Osteocyte (in vitro differentiated cells): Measurements from ENCODE around the gene SLC25A20. TPM values are rescaled to one million over a fixed set of nuclear protein-coding genes. Genes with fewer than 3 reads are reported as not detected.
A peak's percentile ranks its signal among the peaks of the same experiment; 100 is the strongest.

Experiments
- DNase-seq: peaks from one replicate; pipeline ENCODE4 v3.0.0; 2021; ENCODE audit warnings: mixed read lengths; ENCODE audit not compliant: unreplicated experiment; ENCODE audit errors: extremely low spot score
- H3K27ac Mint-ChIP-seq: one replicate; pipeline ENCODE4 v1.8.0; 2021; ENCODE audit warnings: mild to moderate bottlenecking, mixed read lengths; ENCODE audit not compliant: unreplicated experiment
- H3K27me3 Mint-ChIP-seq: one replicate; pipeline ENCODE4 v1.8.0; 2021; ENCODE audit warnings: mixed read lengths; ENCODE audit not compliant: unreplicated experiment
- H3K36me3 Mint-ChIP-seq: one replicate; pipeline ENCODE4 v1.8.0; 2021; ENCODE audit warnings: mixed read lengths; ENCODE audit not compliant: unreplicated experiment
- H3K4me1 Mint-ChIP-seq: one replicate; pipeline ENCODE4 v1.8.0; 2021; ENCODE audit warnings: mixed read lengths; ENCODE audit not compliant: unreplicated experiment
- H3K4me3 Mint-ChIP-seq: one replicate; pipeline ENCODE4 v1.8.0; 2021; ENCODE audit warnings: mild to moderate bottlenecking, moderate library complexity, mixed read lengths; ENCODE audit not compliant: unreplicated experiment
- H3K9me3 Mint-ChIP-seq: one replicate; pipeline ENCODE4 v1.8.0; 2021; ENCODE audit warnings: mixed read lengths; ENCODE audit not compliant: unreplicated experiment
- CTCF ChIP-seq: fragments of 200-600 bp; sonication (generic); IDR thresholded peaks from 2 replicates; pipeline ENCODE4 v1.5.0; 2021; ENCODE audit warnings: antibody characterized with exemption, mild to moderate bottlenecking, moderate library complexity
- total RNA-seq: library from RNA; stranded (reverse); gene quantifications from 2 replicates; pipeline ENCODE4 v1.2.1, GENCODE V29; 2021

Gene SLC25A20
- total RNA-seq, 1 donor from 2014 or later, result 13.3 TPM

- no peaks in the 10 kb centered on the region for H3K27me3 Mint-ChIP-seq
- no peak overlapping the region for H3K4me3 Mint-ChIP-seq
- no peaks in the 10 kb centered on the region for H3K9me3 Mint-ChIP-seq
- no peak for TF ChIP-seq CTCF
- no peak overlapping the region for H3K27ac Mint-ChIP-seq
- H3K36me3 Mint-ChIP-seq, result peaks cover 26% of the 10 kb centered on the region
- no peak for DNase-seq
- peaks cover 15% of the 10 kb centered on the region for H3K4me1 Mint-ChIP-seq
Measured at GRCh38 chr3:48935530-48935929, 36.8 kb upstream of the SLC25A20 start.

- no peak for TF ChIP-seq CTCF
- Mint-ChIP-seq H3K9me3 (no peaks in the 10 kb centered on the region), H3K4me1 (peaks cover 22% of the 10 kb centered on the region), H3K4me3 (no peak overlapping the region), H3K27ac (no peak overlapping the region), H3K36me3 (peaks cover 29% of the 10 kb centered on the region), H3K27me3 (no peaks in the 10 kb centered on the region)
- no peak for DNase-seq
Measured at GRCh38 chr3:48934333-48934991, 35.8 kb upstream of the SLC25A20 start.

- Mint-ChIP-seq H3K36me3 (peaks cover 41% of the 10 kb centered on the region), H3K4me3 (no peak overlapping the region), H3K27ac (peak overlapping the region; percentile 32), H3K4me1 (peaks cover 36% of the 10 kb centered on the region), H3K9me3 (no peaks in the 10 kb centered on the region), H3K27me3 (no peaks in the 10 kb centered on the region)
- no peak for TF ChIP-seq CTCF
- no peak for DNase-seq
Measured at GRCh38 chr3:48931944-48932580, 33.4 kb upstream of the SLC25A20 start.

- Mint-ChIP-seq H3K27me3 (no peaks in the 10 kb centered on the region), H3K4me1 (peaks cover 45% of the 10 kb centered on the region), H3K4me3 (no peak overlapping the region), H3K36me3 (peaks cover 41% of the 10 kb centered on the region), H3K27ac (no peak overlapping the region), H3K9me3 (no peaks in the 10 kb centered on the region)
- no peak for TF ChIP-seq CTCF
- DNase-seq, result no peak
Measured at GRCh38 chr3:48930590-48930989, 31.9 kb upstream of the SLC25A20 start.

- Mint-ChIP-seq H3K4me1 (peaks cover 45% of the 10 kb centered on the region), H3K9me3 (no peaks in the 10 kb centered on the region), H3K36me3 (peaks cover 37% of the 10 kb centered on the region), H3K4me3 (no peak overlapping the region), H3K27me3 (no peaks in the 10 kb centered on the region), H3K27ac (peak overlapping the region; percentile 25)
- no peak for TF ChIP-seq CTCF
- no peak for DNase-seq
Measured at GRCh38 chr3:48929358-48930035, 30.8 kb upstream of the SLC25A20 start.
